Measurements from ENCODE around the gene ZNF385B. TPM values are rescaled to one million over a fixed set of nuclear protein-coding genes. Genes with fewer than 3 reads are reported as not detected.

ZNF385B gene
- total and polyA plus RNA-seq, 12 donors = 2.0 to 15.3 (median 8.4) TPM

GRCh38 chr2:179596018-179596417, 265.4 kb downstream of the ZNF385B start:
- 76 to 91% (median 86%) methylated on average over 1 of the region's 1 CpG for WGBS, 4 donors

DNA sequence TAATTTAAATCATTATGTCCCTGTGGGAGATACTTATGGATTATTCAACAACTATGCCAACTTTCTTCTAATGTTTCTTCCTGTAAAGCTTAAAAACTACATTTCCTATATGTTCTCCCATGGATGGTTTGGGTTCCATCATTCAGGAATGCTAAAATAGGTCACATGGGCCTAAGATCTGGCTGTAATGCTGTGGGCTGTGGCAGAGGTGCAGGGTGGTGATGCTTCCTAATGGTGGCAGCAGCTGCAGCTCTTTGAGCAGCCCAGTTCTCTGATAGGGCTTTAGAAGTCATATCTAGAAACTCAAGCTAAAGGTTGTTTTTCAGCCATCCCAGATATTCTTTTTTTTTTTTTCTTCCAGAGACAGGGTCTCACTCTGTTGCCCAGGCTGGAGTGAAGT, 266.1 kb downstream of the ZNF385B start:
- intact Hi-C loops (cut with DNase I) = no loop called here
- Histone ChIP-seq H3K27me3 (no peaks in the 10 kb centered on the region), H3K27ac (no peak overlapping the region), H3K9me3 (replicated peaks in 1 of 3) (no peaks in the 10 kb centered on the region), H3K4me3 (no peak overlapping the region), H3K4me1 (replicated peaks in 1 of 2) (no peaks in the 10 kb centered on the region), H3K36me3 (replicated peaks in 1 of 2) (no peaks in the 10 kb centered on the region)
- TF ChIP-seq POLR2A (IDR thresholded peaks at IDR 0.05) (no peak), CTCF (IDR thresholded peaks at IDR 0.05) (no peak)
- no peak for DNase-seq

More at GRCh38 chr2:179596018-179596417, 265.4 kb downstream of the ZNF385B start:
- H3K36me3 ChIP-seq (replicated peaks in 1 of 2) = no peaks in the 10 kb centered on the region
- TF ChIP-seq POLR2A (IDR thresholded peaks at IDR 0.05) (no peak), CTCF (IDR thresholded peaks at IDR 0.05) (no peak)
- no peak overlapping the region for H3K27ac ChIP-seq
- H3K4me1 ChIP-seq (replicated peaks in 1 of 2) = no peaks in the 10 kb centered on the region
- no peaks in the 10 kb centered on the region for H3K27me3 ChIP-seq
- H3K4me3 ChIP-seq = no peak overlapping the region
- no peak for DNase-seq
- no peaks in the 10 kb centered on the region for H3K9me3 ChIP-seq (replicated peaks in 1 of 3)
- intact Hi-C loops (cut with DNase I) = no loop called here

GRCh38 chr2:179594268-179595112, 266.9 kb downstream of the ZNF385B start:
- TF ChIP-seq POLR2A (IDR thresholded peaks at IDR 0.05) (no peak), CTCF (IDR thresholded peaks at IDR 0.05) (no peak)
- 75 to 93% (median 86%) methylated on average over 2 of the region's 2 CpGs for WGBS, 4 donors
- DNase-seq = no peak
- no peak overlapping the region for H3K27ac ChIP-seq
- no peaks in the 10 kb centered on the region for H3K4me1 ChIP-seq (replicated peaks in 1 of 2)
- H3K4me3 ChIP-seq = no peak overlapping the region
- no peaks in the 10 kb centered on the region for H3K9me3 ChIP-seq (replicated peaks in 1 of 3)
- no peaks in the 10 kb centered on the region for H3K36me3 ChIP-seq (replicated peaks in 1 of 2)
- intact Hi-C loops (cut with DNase I) = no loop called here
- H3K27me3 ChIP-seq = no peaks in the 10 kb centered on the region

GRCh38 chr2:179593323-179593722, 268.1 kb downstream of the ZNF385B start:
- no peak for DNase-seq
- Histone ChIP-seq H3K27me3 (no peaks in the 10 kb centered on the region), H3K36me3 (replicated peaks in 1 of 2) (no peaks in the 10 kb centered on the region), H3K27ac (no peak overlapping the region), H3K9me3 (replicated peaks in 1 of 3) (no peaks in the 10 kb centered on the region), H3K4me3 (no peak overlapping the region), H3K4me1 (replicated peaks in 1 of 2) (no peaks in the 10 kb centered on the region)
- TF ChIP-seq CTCF (IDR thresholded peaks at IDR 0.05) (no peak), POLR2A (IDR thresholded peaks at IDR 0.05) (no peak)
- WGBS, 4 donors = 86 to 95% (median 92%) methylated on average over 3 of the region's 3 CpGs
- intact Hi-C loops (cut with DNase I) = no loop called here

Data from adrenal gland (tissue), 12 donors.